ENCODE data around the gene SELENOP.

- TF ChIP-seq, protein P1, sequence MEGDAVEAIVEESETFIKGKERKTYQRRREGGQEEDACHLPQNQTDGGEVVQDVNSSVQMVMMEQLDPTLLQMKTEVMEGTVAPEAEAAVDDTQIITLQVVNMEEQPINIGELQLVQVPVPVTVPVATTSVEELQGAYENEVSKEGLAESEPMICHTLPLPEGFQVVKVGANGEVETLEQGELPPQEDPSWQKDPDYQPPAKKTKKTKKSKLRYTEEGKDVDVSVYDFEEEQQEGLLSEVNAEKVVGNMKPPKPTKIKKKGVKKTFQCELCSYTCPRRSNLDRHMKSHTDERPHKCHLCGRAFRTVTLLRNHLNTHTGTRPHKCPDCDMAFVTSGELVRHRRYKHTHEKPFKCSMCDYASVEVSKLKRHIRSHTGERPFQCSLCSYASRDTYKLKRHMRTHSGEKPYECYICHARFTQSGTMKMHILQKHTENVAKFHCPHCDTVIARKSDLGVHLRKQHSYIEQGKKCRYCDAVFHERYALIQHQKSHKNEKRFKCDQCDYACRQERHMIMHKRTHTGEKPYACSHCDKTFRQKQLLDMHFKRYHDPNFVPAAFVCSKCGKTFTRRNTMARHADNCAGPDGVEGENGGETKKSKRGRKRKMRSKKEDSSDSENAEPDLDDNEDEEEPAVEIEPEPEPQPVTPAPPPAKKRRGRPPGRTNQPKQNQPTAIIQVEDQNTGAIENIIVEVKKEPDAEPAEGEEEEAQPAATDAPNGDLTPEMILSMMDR (IDR thresholded peaks at IDR 0.05): no peak
- TF ChIP-seq POLR2A (IDR thresholded peaks at IDR 0.05) (no peak), EP300 (IDR thresholded peaks at IDR 0.05) (no peak)
These were observed 58.6 kb downstream of the SELENOP start for GRCh38 chr5:42753099-42753498.

All from ovary (tissue), 3 donors.